Measurements from ENCODE around the gene AKAP3.

- TF ChIP-seq POLR2A (IDR thresholded peaks at IDR 0.05) (no peak), POLR2AphosphoS5 (IDR thresholded peaks at IDR 0.05) (no peak), EP300 (IDR thresholded peaks at IDR 0.05) (no peak)
- TF ChIP-seq, protein P1, sequence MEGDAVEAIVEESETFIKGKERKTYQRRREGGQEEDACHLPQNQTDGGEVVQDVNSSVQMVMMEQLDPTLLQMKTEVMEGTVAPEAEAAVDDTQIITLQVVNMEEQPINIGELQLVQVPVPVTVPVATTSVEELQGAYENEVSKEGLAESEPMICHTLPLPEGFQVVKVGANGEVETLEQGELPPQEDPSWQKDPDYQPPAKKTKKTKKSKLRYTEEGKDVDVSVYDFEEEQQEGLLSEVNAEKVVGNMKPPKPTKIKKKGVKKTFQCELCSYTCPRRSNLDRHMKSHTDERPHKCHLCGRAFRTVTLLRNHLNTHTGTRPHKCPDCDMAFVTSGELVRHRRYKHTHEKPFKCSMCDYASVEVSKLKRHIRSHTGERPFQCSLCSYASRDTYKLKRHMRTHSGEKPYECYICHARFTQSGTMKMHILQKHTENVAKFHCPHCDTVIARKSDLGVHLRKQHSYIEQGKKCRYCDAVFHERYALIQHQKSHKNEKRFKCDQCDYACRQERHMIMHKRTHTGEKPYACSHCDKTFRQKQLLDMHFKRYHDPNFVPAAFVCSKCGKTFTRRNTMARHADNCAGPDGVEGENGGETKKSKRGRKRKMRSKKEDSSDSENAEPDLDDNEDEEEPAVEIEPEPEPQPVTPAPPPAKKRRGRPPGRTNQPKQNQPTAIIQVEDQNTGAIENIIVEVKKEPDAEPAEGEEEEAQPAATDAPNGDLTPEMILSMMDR (IDR thresholded peaks at IDR 0.05), result no peak
Observed at GRCh38 chr12:4649358-4649661, 459 bp upstream of the AKAP3 start.
